C4-2B (cell line): ENCODE results near the gene SPACA4.

Experiments used
- ZFX ChIP-seq: fragments of 450-650 bp; IDR thresholded peaks from 2 replicates; pipeline ENCODE4 v1.6.1; 2017
- TF ChIP-seq, protein P1 (sequence below): fragments of 450-650 bp; conservative IDR thresholded peaks from 2 replicates; pipeline ENCODE4 v1.5.1; 2017; ENCODE audit warnings: mild to moderate bottlenecking

DNA sequence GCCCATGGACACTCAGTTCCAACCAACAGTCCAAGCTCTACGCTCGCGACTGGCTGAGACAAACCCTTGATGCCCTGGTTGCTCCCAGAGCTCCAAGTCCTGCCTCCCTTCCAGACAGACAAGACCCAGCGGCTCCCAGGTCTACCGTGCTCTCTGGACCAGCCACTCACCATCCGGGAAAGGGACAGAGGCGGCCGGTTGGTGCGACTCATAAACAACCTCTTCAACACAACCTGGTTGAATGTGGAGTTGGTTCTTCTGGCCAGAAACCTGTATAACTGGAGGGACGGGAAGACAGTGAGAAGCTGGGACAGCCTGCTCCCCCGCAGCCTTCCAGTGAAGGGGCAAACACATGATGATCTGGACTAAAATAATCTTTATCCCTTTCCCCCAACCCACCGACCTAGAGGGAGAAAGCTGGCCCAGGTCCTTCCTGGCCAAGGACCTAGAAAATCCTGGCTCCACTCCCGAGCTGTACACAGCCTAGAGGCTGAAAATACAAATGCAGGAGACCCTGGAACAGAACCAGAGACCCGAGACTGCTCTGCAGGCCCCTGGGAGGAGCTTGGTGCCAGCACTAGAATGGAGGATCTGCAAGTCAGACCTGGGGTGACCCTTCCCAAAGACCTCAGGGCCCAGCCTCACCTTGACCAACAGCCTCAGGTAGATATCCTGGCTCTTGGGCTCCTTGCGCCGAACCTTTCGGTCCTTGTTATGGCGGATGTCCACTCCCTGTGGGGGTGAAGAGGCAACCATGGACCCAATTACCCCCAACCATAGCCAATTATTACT, 10.8 kb downstream of the SPACA4 start:
- TF ChIP-seq, protein P1, sequence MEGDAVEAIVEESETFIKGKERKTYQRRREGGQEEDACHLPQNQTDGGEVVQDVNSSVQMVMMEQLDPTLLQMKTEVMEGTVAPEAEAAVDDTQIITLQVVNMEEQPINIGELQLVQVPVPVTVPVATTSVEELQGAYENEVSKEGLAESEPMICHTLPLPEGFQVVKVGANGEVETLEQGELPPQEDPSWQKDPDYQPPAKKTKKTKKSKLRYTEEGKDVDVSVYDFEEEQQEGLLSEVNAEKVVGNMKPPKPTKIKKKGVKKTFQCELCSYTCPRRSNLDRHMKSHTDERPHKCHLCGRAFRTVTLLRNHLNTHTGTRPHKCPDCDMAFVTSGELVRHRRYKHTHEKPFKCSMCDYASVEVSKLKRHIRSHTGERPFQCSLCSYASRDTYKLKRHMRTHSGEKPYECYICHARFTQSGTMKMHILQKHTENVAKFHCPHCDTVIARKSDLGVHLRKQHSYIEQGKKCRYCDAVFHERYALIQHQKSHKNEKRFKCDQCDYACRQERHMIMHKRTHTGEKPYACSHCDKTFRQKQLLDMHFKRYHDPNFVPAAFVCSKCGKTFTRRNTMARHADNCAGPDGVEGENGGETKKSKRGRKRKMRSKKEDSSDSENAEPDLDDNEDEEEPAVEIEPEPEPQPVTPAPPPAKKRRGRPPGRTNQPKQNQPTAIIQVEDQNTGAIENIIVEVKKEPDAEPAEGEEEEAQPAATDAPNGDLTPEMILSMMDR: no peak; the same call in 1 of the 2 replicates
- TF ChIP-seq ZFX: no peak
